Neutrophil (primary cell): ENCODE measurements around the gene DGCR2.
"Not testable (repeated sequence)": the region's sequence is repeated elsewhere in the genome, so short reads cannot be mapped to it uniquely, and the experiment has no call there.

Experiments used
- H3K27ac ChIP-seq: fragments of 200-600 bp; sonication (generic); 2 replicates; pipeline ENCODE4 v1.5.1; 2016; ENCODE audit warnings: mild to moderate bottlenecking, moderate library complexity
- H3K27me3 ChIP-seq: fragments of 200-600 bp; sonication (generic); 2 replicates; pipeline ENCODE4 v1.6.0; 2016; ENCODE audit warnings: mild to moderate bottlenecking
- H3K36me3 ChIP-seq: fragments of 200-600 bp; sonication (generic); 2 replicates; pipeline ENCODE4 v1.5.1; 2017
- H3K4me1 ChIP-seq, 2 experiments: fragments of 200-600 bp in 1 of 2; sonication (generic) in 1 of 2; 1 replicate in 1 of 2; 2 replicates in 1 of 2; pipeline versions ENCODE4 v1.5.1 to v1.6.1; 2013 to 2016; ENCODE audit warnings: low read depth in 1 of 2, low read length in 1 of 2, mild to moderate bottlenecking in 1 of 2, moderate library complexity in 1 of 2; ENCODE audit not compliant: control insufficient read depth in 1 of 2, insufficient read depth in 1 of 2
- H3K4me3 ChIP-seq, 2 experiments: fragments of 200-600 bp in 1 of 2; sonication (generic) in 1 of 2; 1 replicate in 1 of 2; 2 replicates in 1 of 2; pipeline ENCODE4 v1.5.1; 2013 to 2016; ENCODE audit warnings: low read depth in 1 of 2, low read length in 1 of 2, mild to moderate bottlenecking in 1 of 2, moderate library complexity in 1 of 2
- H3K9me3 ChIP-seq: fragments of 200-600 bp; sonication (generic); 2 replicates; pipeline ENCODE4 v1.5.1; 2016
- TF ChIP-seq, protein P1 (sequence below): fragments of 200-600 bp; sonication (generic); IDR thresholded peaks from 2 replicates; pipeline ENCODE4 v1.5.1; 2016; ENCODE audit warnings: antibody characterized with exemption

DGCR2 gene

DNA sequence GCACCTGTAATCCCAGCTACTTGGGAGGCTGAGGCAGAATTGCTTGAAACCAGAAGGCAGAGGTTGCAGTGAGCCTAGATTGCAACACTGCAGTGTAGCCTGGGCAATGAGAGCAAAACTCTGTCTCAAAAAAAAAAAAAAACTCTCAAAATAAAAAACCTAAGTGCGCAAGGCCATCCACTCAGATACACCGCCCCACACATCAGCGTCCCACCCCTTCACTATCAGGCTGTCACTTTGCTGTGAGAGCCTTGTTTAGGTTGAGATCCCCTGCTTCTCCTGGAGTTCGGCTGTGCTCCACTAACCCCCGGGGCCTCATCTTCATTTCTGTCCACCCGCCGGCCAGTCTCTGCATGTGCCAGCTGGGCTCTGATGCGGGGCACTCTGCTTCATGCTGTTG, 44.2 kb upstream of the DGCR2 start:
- peaks cover 78% of the 10 kb centered on the region for H3K27me3 ChIP-seq
- TF ChIP-seq, protein P1, sequence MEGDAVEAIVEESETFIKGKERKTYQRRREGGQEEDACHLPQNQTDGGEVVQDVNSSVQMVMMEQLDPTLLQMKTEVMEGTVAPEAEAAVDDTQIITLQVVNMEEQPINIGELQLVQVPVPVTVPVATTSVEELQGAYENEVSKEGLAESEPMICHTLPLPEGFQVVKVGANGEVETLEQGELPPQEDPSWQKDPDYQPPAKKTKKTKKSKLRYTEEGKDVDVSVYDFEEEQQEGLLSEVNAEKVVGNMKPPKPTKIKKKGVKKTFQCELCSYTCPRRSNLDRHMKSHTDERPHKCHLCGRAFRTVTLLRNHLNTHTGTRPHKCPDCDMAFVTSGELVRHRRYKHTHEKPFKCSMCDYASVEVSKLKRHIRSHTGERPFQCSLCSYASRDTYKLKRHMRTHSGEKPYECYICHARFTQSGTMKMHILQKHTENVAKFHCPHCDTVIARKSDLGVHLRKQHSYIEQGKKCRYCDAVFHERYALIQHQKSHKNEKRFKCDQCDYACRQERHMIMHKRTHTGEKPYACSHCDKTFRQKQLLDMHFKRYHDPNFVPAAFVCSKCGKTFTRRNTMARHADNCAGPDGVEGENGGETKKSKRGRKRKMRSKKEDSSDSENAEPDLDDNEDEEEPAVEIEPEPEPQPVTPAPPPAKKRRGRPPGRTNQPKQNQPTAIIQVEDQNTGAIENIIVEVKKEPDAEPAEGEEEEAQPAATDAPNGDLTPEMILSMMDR, result no peak
- peaks cover 9% of the 10 kb centered on the region in 2 experiments for H3K4me1 ChIP-seq
- H3K9me3 ChIP-seq, result no peaks in the 10 kb centered on the region
- H3K27ac ChIP-seq, result no peak overlapping the region
- H3K36me3 ChIP-seq, result no peaks in the 10 kb centered on the region
- no peak overlapping the region for H3K4me3 ChIP-seq

DNA sequence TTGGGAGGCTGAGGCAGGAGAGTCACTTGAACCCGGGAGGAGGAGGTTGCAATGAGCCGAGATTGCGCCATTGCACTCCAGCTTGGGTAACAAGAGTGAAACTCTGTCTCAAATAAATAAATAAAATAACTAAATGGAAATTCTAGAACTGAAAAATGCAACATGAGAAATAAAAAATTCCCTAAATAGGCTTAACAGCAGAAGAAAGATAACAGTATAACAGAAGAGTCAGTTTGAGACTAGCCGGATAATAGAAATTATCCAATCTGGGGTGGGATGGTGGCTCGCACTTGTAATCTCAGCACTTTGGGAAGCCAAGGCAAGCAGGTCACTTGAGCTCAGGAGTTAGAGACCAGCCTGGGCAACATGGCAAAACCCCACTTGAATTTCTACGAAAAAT, 42.2 kb upstream of the DGCR2 start:
- Histone ChIP-seq H3K27ac (no peak overlapping the region), H3K4me3 (no peak overlapping the region), H3K27me3 (peaks cover 68% of the 10 kb centered on the region), H3K4me1 (no peaks in the 10 kb centered on the region), H3K9me3 (no peaks in the 10 kb centered on the region), H3K36me3 (no peaks in the 10 kb centered on the region)
- TF ChIP-seq, protein P1, result no peak

DNA sequence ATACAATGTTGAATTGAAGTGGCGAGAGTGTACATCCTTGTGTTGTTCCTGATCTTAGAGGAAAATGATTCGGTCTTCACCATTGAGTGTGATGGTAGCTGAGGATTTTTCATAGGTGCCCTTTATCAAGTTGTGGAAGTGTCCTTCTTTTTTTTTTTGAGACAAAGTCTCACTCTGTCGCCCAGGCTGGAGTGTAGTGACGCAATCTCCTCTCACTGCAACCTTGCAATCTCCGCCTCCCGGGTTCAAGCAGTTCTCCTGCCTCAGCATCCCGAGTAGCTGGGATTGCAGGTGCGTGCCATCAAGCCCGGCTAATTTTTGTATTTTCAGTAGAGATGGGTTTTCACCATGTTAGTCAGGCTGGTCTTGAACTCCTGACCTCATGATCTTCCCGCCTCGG, 36.4 kb upstream of the DGCR2 start:
- peaks cover 55% of the 10 kb centered on the region for H3K27me3 ChIP-seq
- H3K4me3 ChIP-seq, H3K36me3 ChIP-seq, H3K27ac ChIP-seq, H3K9me3 ChIP-seq, H3K4me1 ChIP-seq: not testable (repeated sequence)

DNA sequence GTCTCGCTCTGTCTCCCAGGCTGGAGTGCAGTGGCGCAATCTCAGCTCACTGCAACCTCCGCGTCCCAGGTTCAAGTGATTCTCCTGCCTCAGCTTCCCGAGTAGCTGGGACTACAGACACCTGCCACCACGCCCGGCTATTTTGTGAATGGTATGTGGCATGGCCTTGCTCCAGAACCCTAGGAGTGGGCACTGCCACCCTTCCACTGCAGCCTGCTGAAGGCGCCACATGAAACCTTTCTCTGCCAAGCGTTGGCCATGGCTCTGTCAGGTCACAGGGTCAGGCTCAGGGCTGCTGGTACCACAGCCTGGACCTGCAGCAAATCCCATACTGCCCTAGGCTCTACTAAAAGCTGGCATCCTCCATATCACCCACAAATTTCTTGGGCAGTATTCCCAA, 33.9 kb upstream of the DGCR2 start:
- H3K4me1 ChIP-seq, H3K27ac ChIP-seq, H3K9me3 ChIP-seq, H3K36me3 ChIP-seq, H3K4me3 ChIP-seq: not testable (repeated sequence)
- H3K27me3 ChIP-seq, result peaks cover 65% of the 10 kb centered on the region

DNA sequence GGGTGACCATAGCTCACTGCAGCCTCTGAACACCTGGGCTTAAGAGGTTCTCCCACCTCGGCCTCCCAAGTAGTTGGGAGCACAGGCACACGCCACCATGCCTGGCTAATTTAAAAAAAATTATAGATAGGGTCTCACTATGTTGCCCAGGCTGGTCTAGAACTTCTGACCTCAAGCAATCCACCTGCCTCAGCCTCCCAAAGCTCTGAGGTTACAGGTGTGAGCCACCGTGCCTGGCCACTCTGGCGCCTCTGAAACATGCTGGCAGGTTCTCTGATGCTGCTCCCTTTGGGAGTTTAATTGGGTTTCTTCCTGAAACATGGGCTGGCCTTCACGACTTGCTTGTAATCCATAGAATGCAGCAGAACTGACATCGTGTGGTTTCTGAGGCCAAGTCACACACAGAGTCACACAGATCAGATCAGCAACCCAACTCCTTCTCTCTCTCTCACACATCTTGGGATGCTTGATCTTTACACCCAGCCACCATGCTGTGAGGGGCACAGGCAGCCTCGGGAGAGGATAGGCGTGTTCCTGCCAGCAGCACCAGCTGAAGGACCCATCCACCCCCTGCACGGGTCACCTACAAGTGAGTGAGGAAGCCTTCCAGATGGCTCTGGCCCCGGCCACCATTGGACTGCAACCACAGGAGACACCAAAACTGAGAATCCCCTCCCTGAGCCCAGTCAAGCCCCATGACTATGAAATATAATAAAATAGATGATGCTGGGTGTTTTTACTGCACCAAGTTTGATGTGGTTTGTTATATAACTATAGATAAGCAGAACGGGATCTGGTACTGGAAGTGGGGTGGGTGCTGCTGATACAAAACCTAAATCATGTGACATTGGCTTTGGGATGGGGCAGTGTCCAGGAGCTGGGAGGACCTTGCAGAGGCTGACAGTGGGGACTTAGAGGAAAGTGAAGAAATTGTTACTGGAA, 31.0 kb upstream of the DGCR2 start:
- Histone ChIP-seq H3K36me3 (no peaks in the 10 kb centered on the region), H3K4me3 (no peak overlapping the region), H3K27me3 (peaks cover 88% of the 10 kb centered on the region), H3K9me3 (no peaks in the 10 kb centered on the region), H3K4me1 (peaks cover 7 to 18% of the 10 kb centered on the region in 2 experiments), H3K27ac (no peak overlapping the region)
- TF ChIP-seq, protein P1, result no peak

DNA sequence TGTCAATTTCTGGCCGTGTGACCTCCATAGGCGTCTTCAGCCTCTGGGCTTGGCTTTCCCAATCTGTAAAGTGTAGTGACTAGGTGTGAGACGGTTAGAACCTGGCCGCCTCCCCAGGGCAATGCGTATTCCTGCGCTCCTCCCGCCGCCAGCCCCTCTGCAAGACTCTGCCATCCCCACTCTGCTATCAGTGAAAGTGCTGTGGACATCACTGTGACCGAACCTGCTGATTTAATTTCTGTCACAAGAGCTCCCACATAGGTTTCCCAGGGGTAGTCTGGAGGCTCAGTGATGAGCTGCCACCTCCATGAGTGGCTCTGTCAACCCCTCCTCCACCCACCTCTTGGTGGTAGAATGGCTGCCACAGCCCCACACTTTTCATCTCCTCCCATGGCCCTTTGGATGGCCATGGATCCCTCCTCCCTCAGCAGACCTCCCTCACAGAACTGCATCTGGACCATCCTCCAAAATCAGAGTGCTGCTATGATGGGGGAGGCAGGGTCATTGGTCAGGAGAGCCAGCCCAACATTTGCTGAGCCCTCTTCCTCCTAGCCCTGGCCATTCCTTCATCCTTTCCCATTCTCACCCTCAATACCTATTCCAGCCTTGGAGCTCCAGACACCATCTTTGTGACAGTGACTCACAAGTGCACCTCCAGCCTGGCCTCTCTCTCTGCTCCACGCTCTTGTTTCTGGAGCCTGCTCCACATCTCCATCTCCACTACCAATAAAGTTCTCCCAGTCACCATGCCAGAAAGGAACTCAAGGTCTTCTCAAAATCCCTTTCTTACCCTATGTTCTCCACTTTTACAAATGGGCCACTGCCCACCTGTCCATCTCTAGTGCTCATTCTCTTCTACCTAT, 29.3 kb upstream of the DGCR2 start:
- Histone ChIP-seq H3K27me3 (peaks cover 95% of the 10 kb centered on the region), H3K4me3 (no peak overlapping the region), H3K27ac (no peak overlapping the region), H3K4me1 (peaks cover 7 to 18% of the 10 kb centered on the region in 2 experiments), H3K9me3 (no peaks in the 10 kb centered on the region), H3K36me3 (no peaks in the 10 kb centered on the region)
- TF ChIP-seq, protein P1, result no peak
